IMR-90 (cell line): Measurements from ENCODE around the gene COL6A3. TPM values are rescaled to one million over a fixed set of nuclear protein-coding genes. Genes with fewer than 3 reads are reported as not detected.
A peak's percentile ranks its signal among the peaks of the same experiment; 100 is the strongest.

ENCODE experiments used
- ATAC-seq: fragments of 200-7000 bp; cut with Tn5 transposase; 2 replicates; pipeline ENCODE4 v1.9.1; 2020; ENCODE audit warnings: low read depth, mild to moderate bottlenecking, moderate library complexity
- BruUV-seq: library from RNA; stranded (reverse); fragments of 400-500 nt; replicated peaks from 2 replicates; lab custom pipeline; 2021; lab: Mats Ljungman, UMichigan
- CTCF ChIA-PET: fragments of 300-600 bp; formaldehyde crosslinking; extraction: SDS; loops from one replicate; lab custom pipeline; 2021; ENCODE audit warnings: antibody characterized with exemption; lab: Yijun Ruan, JAX
- POLR2A ChIA-PET: fragments of 300-600 bp; sonication (Branson Sonifier 250); formaldehyde crosslinking; loops from one replicate; lab custom pipeline; 2022; ENCODE audit warnings: antibody characterized with exemption; ENCODE audit not compliant: unreplicated experiment; lab: Charles Lee
- DNase-seq: peaks from one replicate; pipeline ENCODE4 v3.0.0; 2013
- H2AFZ ChIP-seq: replicated peaks from 2 replicates; pipeline ENCODE3; 2013; ENCODE audit warnings: low read length, mild to moderate bottlenecking; ENCODE audit not compliant: poor library complexity
- H2AK5ac ChIP-seq: 2 replicates; pipeline ENCODE4 v1.6.1; 2013; ENCODE audit warnings: low read depth, low read length, inconsistent platforms
- H2AK9ac ChIP-seq: replicated peaks from 2 replicates; pipeline ENCODE3; 2013; ENCODE audit warnings: mild to moderate bottlenecking, low read depth, low read length, moderate library complexity; ENCODE audit not compliant: poor library complexity
- H2BK120ac ChIP-seq: 2 replicates; pipeline ENCODE4 v1.6.1; 2013; ENCODE audit warnings: low read depth, low read length, inconsistent platforms
- H2BK15ac ChIP-seq: 3 replicates; pipeline ENCODE4 v1.6.1; 2013; ENCODE audit warnings: low read depth, low read length, inconsistent platforms
- H2BK20ac ChIP-seq: 2 replicates; pipeline ENCODE4 v1.6.1; 2013; ENCODE audit warnings: low read depth, mild to moderate bottlenecking, inconsistent platforms, low read length, moderate library complexity
- H2BK5ac ChIP-seq: 2 replicates; pipeline ENCODE4 v1.6.1; 2013; ENCODE audit warnings: mild to moderate bottlenecking, low read depth, low read length, inconsistent platforms; ENCODE audit not compliant: poor library complexity, severe bottlenecking
- H3K14ac ChIP-seq: replicated peaks from 2 replicates; pipeline ENCODE4 v1.6.1; 2013; ENCODE audit warnings: low read depth, low read length, inconsistent platforms
- H3K18ac ChIP-seq: 2 replicates; pipeline ENCODE4 v1.6.1; 2013; ENCODE audit warnings: low read depth, low read length, control low read depth
- H3K23ac ChIP-seq: 2 replicates; pipeline ENCODE4 v1.6.1; 2013; ENCODE audit warnings: low read depth, low read length, inconsistent platforms
- H3K27ac ChIP-seq: 2 replicates; pipeline ENCODE4 v1.5.1; 2013; ENCODE audit warnings: mild to moderate bottlenecking, control low read depth, low read length; ENCODE audit not compliant: insufficient read depth
- H3K27me3 ChIP-seq: 2 replicates; pipeline ENCODE4 v1.6.1; 2013; ENCODE audit warnings: low read length; ENCODE audit not compliant: control insufficient read depth, insufficient read depth
- H3K36me3 ChIP-seq: 2 replicates; pipeline ENCODE4 v1.6.1; 2013; ENCODE audit warnings: low read length, mixed read lengths; ENCODE audit not compliant: control insufficient read depth, insufficient read depth
- H3K4ac ChIP-seq: 2 replicates; pipeline ENCODE4 v1.6.1; 2013; ENCODE audit warnings: low read depth, low read length, inconsistent platforms
- H3K4me1 ChIP-seq: 2 replicates; pipeline ENCODE4 v1.6.1; 2013; ENCODE audit warnings: low read length, mixed read lengths; ENCODE audit not compliant: control insufficient read depth, insufficient read depth
- H3K4me2 ChIP-seq: 2 replicates; pipeline ENCODE4 v1.6.1; 2013; ENCODE audit warnings: low read depth, mild to moderate bottlenecking, control low read depth, low read length, moderate library complexity
- H3K4me3 ChIP-seq: 2 replicates; pipeline ENCODE4 v1.5.1; 2013; ENCODE audit warnings: low read depth, mild to moderate bottlenecking, control low read depth, low read length, moderate library complexity; ENCODE audit not compliant: insufficient read depth
- H3K56ac ChIP-seq: 2 replicates; pipeline ENCODE4 v1.6.1; 2013; ENCODE audit warnings: low read length, inconsistent platforms; ENCODE audit not compliant: insufficient read depth; ENCODE audit errors: extremely low read depth
- H3K79me1 ChIP-seq, 2 experiments: 2 replicates each; pipeline ENCODE4 v1.6.1; 2013; ENCODE audit warnings: low read length in 2 of 2, inconsistent platforms in 1 of 2, low read depth in 1 of 2
- H3K9ac ChIP-seq: 2 replicates; pipeline ENCODE4 v1.6.1; 2013; ENCODE audit warnings: low read depth, low read length, control low read depth
- H3K9me1 ChIP-seq: 2 replicates; pipeline ENCODE4 v1.6.1; 2013; ENCODE audit warnings: low read length, inconsistent platforms; ENCODE audit not compliant: insufficient read depth
- H3K9me3 ChIP-seq: 2 replicates; pipeline ENCODE4 v1.6.1; 2013; ENCODE audit warnings: low read length; ENCODE audit not compliant: control insufficient read depth, insufficient read depth
- H4K20me1 ChIP-seq: 2 replicates; pipeline ENCODE4 v1.6.1; 2013; ENCODE audit warnings: low read length, inconsistent platforms; ENCODE audit not compliant: insufficient read depth
- H4K5ac ChIP-seq: 2 replicates; pipeline ENCODE4 v1.6.1; 2013; ENCODE audit warnings: mild to moderate bottlenecking, low read depth, low read length, control low read depth
- H4K8ac ChIP-seq, 2 experiments: 2 replicates each; pipeline ENCODE4 v1.6.1; 2013; ENCODE audit warnings: low read depth in 2 of 2, low read length in 2 of 2, control low read depth in 1 of 2, inconsistent platforms in 1 of 2
- H4K91ac ChIP-seq: 2 replicates; pipeline ENCODE4 v1.6.1; 2013; ENCODE audit warnings: low read depth, low read length, inconsistent platforms; ENCODE audit not compliant: insufficient read depth
- CHD1 ChIP-seq: IDR thresholded peaks from 2 replicates; pipeline ENCODE4 v1.6.1; 2012; ENCODE audit warnings: low read depth, low read length, improper control_type of control experiment
- CTCF ChIP-seq: conservative IDR thresholded peaks from 2 replicates; pipeline ENCODE4 v1.5.1; 2012; ENCODE audit warnings: mild to moderate bottlenecking, low read depth, low read length, improper control_type of control experiment
- FOS ChIP-seq: fragments of 150-350 bp; IDR thresholded peaks from 2 replicates; pipeline ENCODE4 v1.6.1; 2016; ENCODE audit warnings: low read depth, low read length
- MAFK ChIP-seq: IDR thresholded peaks from 2 replicates; pipeline ENCODE4 v1.6.1; 2012; ENCODE audit warnings: low read depth, low read length, improper control_type of control experiment
- MAZ ChIP-seq: IDR thresholded peaks from 2 replicates; pipeline ENCODE4 v1.6.1; 2012; ENCODE audit warnings: low read depth, mild to moderate bottlenecking, low read length, improper control_type of control experiment, moderate library complexity, borderline replicate concordance
- MXI1 ChIP-seq: IDR thresholded peaks from 2 replicates; pipeline ENCODE4 v1.6.1; 2012; ENCODE audit warnings: low read depth, mild to moderate bottlenecking, low read length, moderate library complexity, borderline replicate concordance
- NFE2L2 ChIP-seq: fragments of 150-350 bp; IDR thresholded peaks from 2 replicates; pipeline ENCODE4 v1.6.1; 2016; ENCODE audit warnings: low read depth, mild to moderate bottlenecking, low read length
- POLR2A ChIP-seq: IDR thresholded peaks from 2 replicates; pipeline ENCODE4 v1.6.1; 2012; ENCODE audit warnings: mild to moderate bottlenecking, low read depth, low read length
- RAD21 ChIP-seq: IDR thresholded peaks from 2 replicates; pipeline ENCODE4 v1.6.1; 2012; ENCODE audit warnings: low read length, improper control_type of control experiment
- RCOR1 ChIP-seq: IDR thresholded peaks from 2 replicates; pipeline ENCODE4 v1.6.1; 2012; ENCODE audit warnings: mild to moderate bottlenecking, low read length, improper control_type of control experiment; ENCODE audit not compliant: insufficient replicate concordance
- SMC3 ChIP-seq: fragments of 150-350 bp; IDR thresholded peaks from 2 replicates; pipeline ENCODE4 v1.6.1; 2016; ENCODE audit warnings: low read depth, mild to moderate bottlenecking, antibody characterized with exemption, low read length, moderate library complexity
- USF2 ChIP-seq: fragments of 150-350 bp; IDR thresholded peaks from 2 replicates; pipeline ENCODE4 v1.6.1; 2017; ENCODE audit warnings: mild to moderate bottlenecking, antibody characterized with exemption, low read length, low read depth
- WGBS, 2 experiments: methylation state at CpG; one replicate each; pipeline versions ENCODE4 v1.1.5 to v1.1.7; 2013; ENCODE audit warnings: missing lambda C conversion rate in 2 of 2; ENCODE audit not compliant: insufficient read length in 1 of 2; ENCODE audit errors: extremely low coverage in 2 of 2; 5-methylcytosine and 5-hydroxymethylcytosine counted together
- dilution Hi-C: fragments of 300-500 bp; cut with HindIII; formaldehyde crosslinking; loops from one replicate; pipeline ENCODE4 v1.14.3; 2018; ENCODE audit warnings: low sequenced_read_pairs; ENCODE audit not compliant: unreplicated experiment
- in situ Hi-C: fragments of 300-500 bp; cut with MboI; formaldehyde crosslinking; loops from 3 replicates; pipeline ENCODE4 v1.14.3; 2019; ENCODE audit warnings: low sequenced_read_pairs, inconsistent platforms, mixed read lengths
- intact Hi-C: fragments of 100-400 bp; cut with micrococcal nuclease; formaldehyde crosslinking; loops from 2 replicates; pipeline ENCODE4 v1.10.0; 2022
- polyA plus RNA-seq, 3 experiments: library from polyadenylated mRNA; depleted of rRNA; stranded (reverse); fragments of >200 nt; gene quantifications; 2 replicates each; pipeline ENCODE4 v1.2.3, GENCODE V29; 2012; ENCODE audit warnings: low replicate concordance in 1 of 3
- total RNA-seq: library from RNA; depleted of rRNA; stranded (reverse); fragments of >200 nt; gene quantifications from 2 replicates; pipeline ENCODE4 v1.2.3, GENCODE V29; 2012

Gene COL6A3
- total and polyA plus RNA-seq, 2 of the 4 experiments (the other 2 are of a cell fraction): 964 to 1,855 TPM

GRCh38 chr2:237413777-237414661 is at the start of gene COL6A3 (continued):
- TF ChIP-seq RAD21 (peak; percentile 3; the same call in 1 of the 2 replicates), RCOR1 (no peak), CHD1 (peak; percentile 84), POLR2A (peak; percentile 98)

- peak overlapping the region; percentile 62 to 73; a peak in 3 of 4 replicates for H4K8ac ChIP-seq
- H3K4me3 ChIP-seq: no peak overlapping the region
- peak overlapping the region; percentile 31 for H2BK5ac ChIP-seq
- ChIA-PET POLR2A (interaction anchor here (1.6 kb wide), 1 partner anchor 46 kb away, joined by 5 read pairs; the partner anchor contains the start of gene COL6A3), CTCF (no interaction called here)
- H2BK120ac ChIP-seq: peak overlapping the region; percentile 98
- peaks cover 15% of the 10 kb centered on the region for H3K4me1 ChIP-seq
- peaks cover 7 to 32% of the 10 kb centered on the region in 2 experiments; a peak in 3 of 4 replicates for H3K79me1 ChIP-seq
- peaks cover 31% of the 10 kb centered on the region for H3K9me1 ChIP-seq
- H4K20me1 ChIP-seq: no peaks in the 10 kb centered on the region
- intact Hi-C loops (no loop called here), in situ Hi-C loops (no loop called here), dilution Hi-C loops (no loop called here)
- no peaks in the 10 kb centered on the region for H3K27me3 ChIP-seq
- peak overlapping the region; percentile 79 for H4K91ac ChIP-seq
- H3K9me3 ChIP-seq: no peaks in the 10 kb centered on the region
- H2AK9ac ChIP-seq: no peak overlapping the region
- peak overlapping the region; percentile 11 for H3K14ac ChIP-seq
- peak overlapping the region; percentile 86 for H3K4ac ChIP-seq
- peak overlapping the region; percentile 17; the same call in 1 of the 2 replicates for H3K56ac ChIP-seq
- peak overlapping the region; percentile 30; the same call in 1 of the 2 replicates for H3K23ac ChIP-seq
- H3K27ac ChIP-seq: peak overlapping the region; percentile 14; the same call in 1 of the 2 replicates
- H3K4me2 ChIP-seq: no peak overlapping the region
- DNase-seq: peak; percentile 82
- no CpG with 5 or more reads among the region's 3 CpGs for WGBS, 2 experiments
- H2AK5ac ChIP-seq: peak overlapping the region; percentile 99
- no peak overlapping the region for H3K9ac ChIP-seq
- H3K36me3 ChIP-seq: no peaks in the 10 kb centered on the region
- H2BK15ac ChIP-seq: peak overlapping the region; percentile 96; the same call in 2 of the 3 replicates
- ATAC-seq: no peak
- no peak overlapping the region for H2AFZ ChIP-seq
- H4K5ac ChIP-seq: peak overlapping the region; percentile 9; the same call in 1 of the 2 replicates
- BruUV-seq: no TSS peak
- peak overlapping the region; percentile 94 for H2BK20ac ChIP-seq
- peak overlapping the region; percentile 34; the same call in 1 of the 2 replicates for H3K18ac ChIP-seq
- TF ChIP-seq USF2 (no peak), NFE2L2 (peak; percentile 90), SMC3 (no peak), RCOR1 (no peak), MAZ (no peak), FOS (no peak), MAFK (peak; percentile 19; the same call in 1 of the 2 replicates), CHD1 (no peak), MXI1 (no peak), POLR2A (no peak), CTCF (no peak)
These were observed 45.8 kb upstream of the COL6A3 start for GRCh38 chr2:237459741-237460174.
